ENCODE results near the gene SHC3.

The SHC3 gene

DNA sequence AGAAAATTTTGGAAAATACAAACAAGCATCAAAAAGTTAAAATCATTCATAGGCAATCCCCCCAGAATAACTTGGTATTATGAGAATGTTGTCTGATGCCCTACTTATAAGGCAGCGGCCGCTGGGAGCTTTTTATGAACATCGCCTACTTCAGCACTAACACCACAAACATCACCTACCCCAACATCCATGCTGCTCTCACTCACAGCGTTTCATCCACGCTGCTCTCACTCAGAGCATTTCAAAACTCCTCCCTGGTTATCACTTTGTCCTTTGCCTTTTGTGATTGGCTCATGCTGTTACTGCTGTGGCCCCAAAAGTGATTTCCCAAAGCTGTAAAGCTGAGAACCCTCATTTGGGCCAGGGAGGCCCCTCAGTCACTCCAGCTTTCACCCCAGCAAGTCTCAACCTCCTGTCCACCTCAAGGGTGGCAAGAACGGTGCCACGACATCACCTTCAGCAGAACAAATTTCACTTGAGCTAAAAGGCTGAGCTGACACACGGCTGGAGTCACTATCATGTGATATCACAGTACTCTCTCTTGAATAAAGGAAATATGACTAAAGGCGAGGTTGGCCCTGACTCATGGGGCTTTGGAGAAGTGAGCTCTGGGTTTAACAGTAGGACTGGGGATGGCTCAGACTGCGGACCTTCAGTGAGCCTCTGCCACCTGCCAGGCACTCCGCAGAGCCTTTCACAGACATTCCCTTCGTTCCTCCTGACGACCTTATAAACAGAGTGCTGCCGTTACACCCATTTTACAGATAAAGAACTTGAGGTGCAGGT, 25.2 kb downstream of the SHC3 start:
- DNase-seq, result peak; percentile 93 to 97 (median 97)

DNA sequence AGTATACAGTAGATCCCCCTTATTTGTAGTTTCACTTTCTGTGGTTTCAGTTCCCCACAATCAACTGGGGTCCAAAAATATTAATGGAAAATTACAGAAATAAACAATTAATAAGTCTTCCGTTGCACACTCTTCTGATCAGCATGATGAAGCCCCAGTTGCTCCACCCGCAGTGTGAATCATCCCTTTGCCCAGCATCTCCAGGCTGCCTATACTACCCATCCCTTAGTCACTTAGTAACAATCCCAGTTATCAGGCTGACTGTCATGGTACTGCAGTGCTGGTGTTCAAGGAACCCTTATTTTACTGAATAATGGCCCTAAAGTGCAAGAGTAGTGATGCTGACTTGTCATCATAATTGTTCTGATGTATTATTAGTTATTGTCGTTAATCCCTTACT, 28.9 kb downstream of the SHC3 start:
- peak; percentile 42 to 63 (median 55) for DNase-seq

DNA sequence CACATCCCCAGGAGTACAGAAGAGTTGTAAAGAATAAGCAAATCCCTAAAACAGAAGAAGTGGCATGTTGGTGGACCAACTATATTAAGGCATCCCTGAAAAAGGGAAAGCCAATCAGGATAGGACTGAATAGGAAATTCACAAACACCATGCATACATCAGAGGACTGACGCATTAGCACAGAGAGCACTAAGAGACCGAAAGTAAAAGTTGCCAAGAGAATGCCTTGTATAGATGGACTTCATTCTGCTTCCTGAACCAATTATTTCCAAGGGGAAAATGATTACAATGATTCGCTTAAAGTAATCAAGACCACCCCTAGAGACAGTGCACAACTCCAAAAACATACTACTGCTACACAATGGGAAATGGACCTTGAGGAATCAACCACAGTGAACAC, 33.5 kb downstream of the SHC3 start:
- DNase-seq, result no peak

DNA sequence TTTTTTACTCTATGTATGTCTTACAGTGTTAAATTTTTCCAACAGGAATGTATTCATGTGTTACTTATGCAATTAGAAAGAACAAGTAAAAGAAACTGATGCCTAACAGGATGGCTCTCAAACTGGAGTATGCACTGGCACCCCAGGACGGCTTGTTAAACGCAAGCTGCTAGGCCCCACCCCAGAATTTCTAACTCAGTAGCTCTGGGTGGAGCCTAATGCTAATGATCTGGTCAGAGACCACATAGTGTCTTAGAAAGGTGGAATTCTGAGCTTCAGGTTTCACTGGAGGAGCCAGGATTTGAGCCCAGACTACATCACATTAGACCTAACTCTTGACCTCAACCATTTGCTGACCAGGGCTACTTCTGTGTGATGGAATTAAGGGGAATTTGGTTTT, 34.4 kb downstream of the SHC3 start:
- no peak for DNase-seq

DNA sequence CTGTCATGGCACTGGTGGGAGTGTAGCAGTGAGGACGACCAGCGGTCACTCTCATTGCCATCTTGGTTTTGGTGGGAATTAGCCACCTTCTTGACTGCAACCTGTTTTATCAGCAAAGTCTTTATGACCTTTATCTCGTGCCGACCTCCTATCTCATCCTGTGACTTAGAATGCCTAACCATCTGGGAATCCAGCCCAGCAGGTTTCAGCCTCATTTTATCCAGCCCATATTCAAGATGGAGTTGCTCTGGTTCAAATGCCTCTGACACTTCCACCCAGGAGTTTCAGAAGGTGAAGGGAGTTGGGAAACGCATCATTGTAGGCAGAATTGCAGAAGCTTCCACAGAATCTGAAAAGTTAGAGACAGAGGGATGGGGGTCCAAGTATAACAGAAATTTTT, 35.4 kb downstream of the SHC3 start:
- DNase-seq, result no peak

DNA sequence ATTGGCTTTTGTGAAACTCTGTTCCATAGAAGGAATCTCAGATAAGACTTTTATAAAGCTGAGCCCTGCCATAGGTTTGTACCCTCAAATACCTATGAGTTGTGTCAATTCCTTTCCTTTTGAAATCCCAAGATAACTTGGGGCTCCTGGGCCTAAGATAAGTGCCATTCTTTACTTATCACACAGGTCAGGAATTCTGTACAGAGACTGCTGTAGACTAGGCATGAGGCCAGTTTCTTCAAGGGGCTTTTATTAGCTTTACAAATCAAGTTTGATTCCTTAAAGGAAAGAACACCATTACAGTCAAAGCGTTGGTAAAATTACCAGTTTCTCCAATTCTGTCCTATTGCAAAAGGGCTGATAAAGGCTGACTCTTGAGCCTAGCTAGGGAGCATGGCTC, 39.2 kb downstream of the SHC3 start:
- no peak for DNase-seq

DNA sequence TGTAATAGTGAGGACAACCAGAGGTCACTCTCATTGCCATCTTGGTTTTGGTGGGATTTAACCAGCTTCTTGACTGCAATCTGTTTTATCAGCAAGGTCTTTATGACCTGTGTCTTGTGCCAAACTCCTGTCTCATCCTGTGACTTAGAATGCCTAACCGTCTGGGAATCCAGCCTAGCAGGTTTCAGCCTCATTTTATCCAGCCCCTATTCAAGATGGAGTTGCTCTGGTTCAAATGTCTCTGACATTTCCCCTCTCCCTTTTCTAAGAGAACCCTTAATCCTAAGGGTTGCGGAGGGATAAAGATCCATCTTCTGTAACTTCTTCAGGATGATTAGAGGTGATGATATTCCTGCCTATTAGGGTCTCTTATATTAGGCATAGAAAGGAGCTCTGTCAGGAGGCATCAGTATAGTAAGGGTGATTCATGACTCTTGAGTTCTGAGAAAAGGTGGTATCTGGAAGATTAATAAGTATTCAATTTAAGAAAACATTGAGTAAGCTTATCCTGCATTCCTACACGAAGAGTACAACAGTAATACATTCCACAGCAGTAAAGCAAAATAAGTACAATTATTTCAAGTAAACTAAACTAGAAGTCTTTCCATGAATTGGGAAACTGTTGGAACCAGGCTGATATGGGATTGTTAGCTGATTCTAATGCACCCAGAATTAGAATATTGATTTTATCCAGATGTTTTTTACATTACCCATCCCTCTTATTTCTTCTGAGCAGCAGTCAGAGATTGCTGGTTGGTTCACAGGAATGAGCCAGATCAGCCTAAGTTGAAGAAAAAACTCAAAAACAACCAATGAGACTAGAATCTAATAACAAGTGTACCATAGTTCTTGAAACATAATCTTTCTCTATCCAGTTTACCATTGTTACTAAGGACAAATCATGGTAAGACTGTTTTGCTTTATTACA, 39.9 kb downstream of the SHC3 start:
- DNase-seq, result no peak

DNA sequence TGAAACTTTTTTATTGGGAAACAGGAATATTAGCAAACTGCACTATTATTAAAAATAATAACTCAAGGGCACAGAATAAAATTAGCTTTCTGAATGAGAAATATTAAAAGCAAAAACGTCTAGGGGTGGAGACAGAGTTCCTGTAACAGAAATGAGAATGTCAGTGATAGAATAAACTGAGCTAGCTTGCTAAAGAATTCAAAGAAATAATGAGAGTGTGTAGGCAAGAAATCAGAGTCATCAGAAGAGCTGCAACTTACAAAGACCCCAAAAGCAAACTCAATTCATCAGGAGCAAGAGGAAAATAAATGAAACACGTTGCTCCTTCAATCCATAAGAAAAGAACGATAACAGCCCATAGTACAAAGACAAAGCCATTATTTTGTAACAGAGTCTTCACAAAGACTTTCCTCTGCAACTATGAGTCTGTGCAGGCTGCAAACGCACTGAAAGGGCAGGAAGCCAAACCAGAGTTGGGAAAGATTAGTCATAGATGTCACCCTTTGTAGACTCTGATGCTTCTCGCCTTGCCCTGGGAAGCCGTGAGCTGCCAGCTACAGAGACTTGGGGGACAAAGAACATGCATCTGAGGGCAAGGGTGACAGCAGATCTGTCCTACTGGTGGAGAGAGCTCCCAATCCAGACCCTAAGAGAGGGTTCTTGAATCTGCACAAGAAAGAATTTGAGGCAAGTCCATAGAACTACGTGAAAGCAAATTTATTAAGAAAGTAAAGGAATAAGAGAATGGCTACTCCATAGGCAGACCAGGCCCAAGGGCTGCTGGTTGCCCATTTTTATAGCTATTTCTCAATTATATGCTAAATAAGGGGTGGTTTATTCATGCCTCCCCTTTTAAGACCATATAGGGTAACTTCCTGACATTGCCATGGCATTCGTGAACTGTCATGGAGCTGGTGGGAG, 40.8 kb downstream of the SHC3 start:
- peak in 2 of 3 donors; percentile 11 to 19 for DNase-seq

DNA sequence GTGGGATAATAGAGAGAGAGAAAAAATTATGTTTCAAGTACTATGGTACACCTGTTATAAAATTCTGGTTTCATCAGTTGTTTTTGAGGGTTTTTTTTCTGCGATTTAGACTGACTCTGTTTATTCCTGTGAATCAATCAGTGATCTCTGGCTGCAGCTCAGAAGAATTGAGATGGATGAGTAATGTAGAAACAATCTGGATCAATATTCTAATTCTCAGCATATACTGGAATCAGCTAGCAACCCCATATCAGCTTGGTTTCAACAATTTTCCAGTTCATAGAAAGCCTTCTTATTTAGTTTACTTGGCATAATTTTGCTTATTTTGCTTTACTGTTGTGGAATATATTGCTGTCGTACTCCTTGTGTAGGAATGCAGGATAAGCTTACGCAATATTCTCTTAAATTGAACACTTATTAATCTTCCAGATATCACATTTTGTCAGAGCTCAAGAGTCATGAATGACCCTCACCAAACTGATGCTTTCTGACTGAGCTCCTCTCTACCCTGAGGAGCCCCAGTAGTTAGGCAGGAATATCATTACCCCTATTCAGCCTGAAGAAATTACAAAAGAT, 42.9 kb downstream of the SHC3 start:
- no peak for DNase-seq

DNA sequence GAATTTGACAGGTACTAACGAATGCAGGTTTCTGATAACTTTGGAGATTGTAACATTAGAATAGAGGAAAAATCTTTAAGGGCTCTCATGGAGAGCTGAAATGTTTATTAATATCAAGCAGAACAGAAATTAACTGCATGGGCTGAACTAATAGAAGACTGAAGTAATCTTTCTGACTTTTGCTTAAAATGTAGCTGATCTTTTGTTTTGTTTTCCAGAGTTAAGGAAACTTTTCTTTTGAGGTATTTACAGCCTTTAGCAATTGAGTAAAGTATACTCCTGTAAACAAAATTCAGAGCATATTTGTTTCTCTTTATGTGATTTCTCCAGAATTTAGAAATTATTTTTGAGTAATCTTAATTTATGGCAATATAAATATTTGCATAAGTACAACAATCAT, 43.9 kb downstream of the SHC3 start:
- no peak for DNase-seq

DNA sequence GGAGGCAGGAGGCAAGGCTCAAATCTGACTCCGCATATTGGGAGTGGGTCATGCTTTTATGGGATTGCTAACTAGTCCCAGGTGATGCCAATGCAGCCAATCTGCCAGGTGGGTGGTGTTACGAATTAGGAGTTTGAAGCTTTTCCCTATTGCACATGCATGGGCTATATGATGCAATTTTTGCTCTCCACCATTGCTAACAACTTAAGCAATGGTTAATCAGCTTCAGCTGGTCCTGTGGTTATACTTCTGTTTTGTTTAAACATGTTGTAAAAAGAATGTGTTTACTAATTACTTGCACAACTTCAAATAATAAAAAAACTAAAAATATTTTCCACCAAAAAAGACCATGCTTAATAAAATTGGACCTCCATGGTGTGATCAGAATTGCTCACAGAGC, 55.7 kb downstream of the SHC3 start:
- no peak for DNase-seq

DNA sequence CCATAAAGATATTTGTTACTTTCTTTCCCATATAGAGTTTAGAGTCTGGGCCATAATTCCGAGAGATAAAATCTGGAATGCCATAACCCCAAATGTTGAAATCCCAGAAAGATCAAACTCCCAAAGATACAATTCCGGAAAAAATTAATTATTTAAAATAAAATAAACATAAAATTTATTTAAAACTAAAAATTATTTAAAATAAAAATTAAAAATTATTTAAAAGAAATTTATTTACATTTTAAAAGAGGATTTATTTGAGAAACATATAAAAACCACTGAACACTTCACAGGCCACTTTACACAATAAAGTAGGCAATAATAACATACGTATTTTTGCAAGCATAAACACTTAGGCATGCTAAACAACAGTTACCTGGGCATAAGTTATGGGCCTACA, 57.9 kb downstream of the SHC3 start:
- no peak for DNase-seq

DNA sequence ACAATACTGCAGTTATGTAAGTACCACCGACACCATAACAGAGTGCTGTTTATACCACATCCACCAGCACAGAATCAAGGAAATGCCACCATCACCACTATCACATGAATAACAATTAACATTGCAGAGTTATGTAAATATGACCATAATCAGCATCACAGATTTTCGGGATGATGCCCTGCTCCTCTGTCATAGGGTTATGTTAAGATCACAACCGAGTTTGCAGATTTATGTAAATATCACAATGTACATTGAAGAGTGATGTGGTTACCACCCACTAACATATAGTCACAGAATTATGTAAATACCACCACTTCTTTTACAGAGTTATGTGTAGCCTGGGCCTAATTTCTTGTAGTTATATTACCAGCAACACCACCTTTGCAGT, 61.8 kb downstream of the SHC3 start:
- no peak for DNase-seq

DNA sequence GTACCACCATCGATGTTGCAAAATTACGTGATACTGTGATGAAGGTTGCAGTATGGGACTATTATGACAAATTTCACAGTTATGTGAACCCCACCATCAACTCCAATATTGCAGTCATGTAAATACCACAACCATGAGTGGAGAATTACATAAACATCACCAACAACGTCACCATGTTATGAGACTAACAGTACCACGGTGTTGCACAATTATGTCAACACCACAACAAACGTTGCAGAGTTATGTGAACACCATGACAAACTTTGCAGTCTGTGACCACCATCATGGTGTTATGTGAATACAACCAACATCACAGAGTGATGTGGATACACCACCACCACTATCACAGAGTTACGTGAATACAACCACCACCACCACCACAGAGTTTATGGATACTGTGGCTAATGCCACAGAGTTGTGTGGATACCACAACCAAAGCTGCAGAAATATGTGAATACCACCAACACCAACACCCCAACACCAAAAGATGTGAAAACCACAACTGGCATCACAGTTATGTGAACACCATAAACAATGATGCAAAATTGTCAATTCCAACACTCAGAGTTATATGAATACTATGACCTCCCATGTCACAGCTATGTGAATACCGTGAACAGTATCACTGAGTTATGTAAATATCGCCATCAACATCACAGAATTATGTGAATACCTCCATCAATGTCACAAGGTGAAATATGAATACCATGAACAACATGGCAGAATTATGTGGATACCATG, 62.4 kb downstream of the SHC3 start:
- no peak for DNase-seq

DNA sequence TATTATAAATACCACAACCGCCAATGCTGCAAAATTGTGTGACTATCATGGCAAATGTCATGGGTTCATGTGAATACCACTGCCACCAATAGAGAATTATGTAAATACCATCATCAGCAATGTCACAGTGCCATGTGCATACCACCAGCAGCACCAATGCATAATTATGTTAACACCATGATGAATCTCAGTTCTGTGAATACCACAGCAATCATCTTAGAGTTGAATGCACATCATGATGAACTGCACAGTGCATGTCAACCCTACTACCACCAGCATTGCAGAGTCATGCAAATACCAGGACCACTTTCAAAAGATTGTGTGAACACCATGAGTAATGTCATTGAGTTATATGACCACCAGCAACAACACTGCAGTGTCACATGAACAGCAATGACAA, 63.2 kb downstream of the SHC3 start:
- no peak for DNase-seq

DNA sequence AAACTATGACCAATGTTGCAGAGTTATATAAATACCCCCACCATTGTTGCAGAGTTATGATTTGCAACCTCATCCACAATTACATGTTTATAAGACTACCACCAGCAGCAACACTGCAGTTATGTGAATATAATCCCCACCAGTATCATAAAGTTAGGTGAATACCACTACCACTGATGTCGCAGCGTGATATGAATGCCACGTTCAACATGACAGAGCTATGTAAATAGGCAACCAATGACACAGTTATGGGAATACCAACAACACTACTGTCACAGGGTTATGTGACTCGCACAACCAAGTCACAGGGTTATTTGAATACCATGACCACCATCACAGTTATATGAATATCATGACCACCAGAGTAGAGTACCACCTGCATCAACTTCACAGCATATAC, 63.9 kb downstream of the SHC3 start:
- DNase-seq, result no peak

DNA sequence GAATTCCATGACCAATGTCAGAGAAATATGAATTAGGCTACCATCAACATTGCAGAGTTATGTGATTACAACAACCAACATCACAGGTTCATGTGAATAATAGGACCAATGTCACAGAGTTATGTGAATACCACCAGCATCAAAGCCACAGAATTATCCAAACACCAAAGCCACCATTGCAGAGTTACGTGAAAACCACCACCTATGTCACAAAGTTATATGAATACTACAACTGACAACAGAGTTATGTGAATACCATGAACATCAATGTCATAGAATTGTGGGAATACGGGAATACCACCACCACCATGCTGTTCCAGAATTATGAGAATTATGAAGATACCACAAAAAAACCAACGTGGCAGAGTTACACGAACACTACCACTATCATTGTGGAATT, 64.8 kb downstream of the SHC3 start:
- no peak for DNase-seq

DNA sequence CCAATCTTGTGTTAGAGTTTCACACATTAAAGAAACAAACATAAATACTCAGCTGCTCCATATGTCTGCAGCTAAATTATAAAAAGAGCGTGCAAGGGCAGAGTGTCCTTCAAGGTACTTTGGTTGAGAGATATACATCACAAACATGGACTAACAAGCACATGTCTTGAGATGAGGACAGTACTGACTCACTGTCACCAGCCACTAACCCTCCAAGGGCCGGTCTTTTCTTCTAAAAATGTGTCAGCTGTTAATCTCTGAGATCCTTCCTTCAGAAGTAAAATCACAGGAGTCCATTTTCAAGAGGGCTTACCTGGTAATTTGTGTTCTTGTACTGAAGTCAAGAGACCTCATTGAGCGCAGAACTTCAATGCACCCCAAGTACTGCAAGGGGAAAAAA, 66.4 kb downstream of the SHC3 start:
- no peak for DNase-seq

DNA sequence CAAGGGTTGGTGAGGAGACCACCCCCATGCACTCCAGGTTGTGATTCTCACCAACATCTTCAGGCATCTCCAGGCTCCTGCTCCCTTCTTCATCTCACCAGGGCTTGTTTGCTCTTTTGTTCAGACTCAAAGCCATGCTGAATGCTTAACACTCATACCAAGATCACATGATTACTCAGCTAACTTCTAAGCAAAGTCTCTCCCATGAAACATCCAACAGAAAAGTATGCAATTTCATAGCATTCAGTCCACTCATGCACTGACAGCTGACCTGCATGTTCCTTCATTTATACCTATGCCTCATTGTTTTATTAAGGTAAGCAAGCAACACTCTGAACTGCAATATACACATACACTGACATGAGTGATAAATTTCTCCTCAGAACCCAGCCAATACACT, 69.0 kb downstream of the SHC3 start:
- DNase-seq, result no peak

DNA sequence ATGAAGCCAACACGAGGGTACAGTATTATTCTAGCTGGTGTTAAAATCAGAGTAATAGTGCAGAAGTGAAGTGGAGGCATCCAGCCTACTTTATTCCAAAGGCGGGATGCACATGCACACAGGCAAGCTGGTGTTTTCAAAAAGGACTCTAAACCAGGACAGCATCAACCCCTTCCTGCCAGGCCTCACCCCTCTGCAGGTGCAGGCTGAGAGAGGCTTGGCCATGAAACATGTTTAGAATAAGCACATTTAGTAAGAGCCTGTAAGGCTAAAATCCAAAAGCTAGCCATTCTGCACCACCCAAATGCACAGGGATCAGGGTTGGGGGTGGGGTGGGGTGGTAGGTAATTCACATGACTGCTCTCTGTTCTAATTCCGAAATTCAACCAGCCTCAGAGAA, 71.2 kb downstream of the SHC3 start:
- DNase-seq, result no peak

DNA sequence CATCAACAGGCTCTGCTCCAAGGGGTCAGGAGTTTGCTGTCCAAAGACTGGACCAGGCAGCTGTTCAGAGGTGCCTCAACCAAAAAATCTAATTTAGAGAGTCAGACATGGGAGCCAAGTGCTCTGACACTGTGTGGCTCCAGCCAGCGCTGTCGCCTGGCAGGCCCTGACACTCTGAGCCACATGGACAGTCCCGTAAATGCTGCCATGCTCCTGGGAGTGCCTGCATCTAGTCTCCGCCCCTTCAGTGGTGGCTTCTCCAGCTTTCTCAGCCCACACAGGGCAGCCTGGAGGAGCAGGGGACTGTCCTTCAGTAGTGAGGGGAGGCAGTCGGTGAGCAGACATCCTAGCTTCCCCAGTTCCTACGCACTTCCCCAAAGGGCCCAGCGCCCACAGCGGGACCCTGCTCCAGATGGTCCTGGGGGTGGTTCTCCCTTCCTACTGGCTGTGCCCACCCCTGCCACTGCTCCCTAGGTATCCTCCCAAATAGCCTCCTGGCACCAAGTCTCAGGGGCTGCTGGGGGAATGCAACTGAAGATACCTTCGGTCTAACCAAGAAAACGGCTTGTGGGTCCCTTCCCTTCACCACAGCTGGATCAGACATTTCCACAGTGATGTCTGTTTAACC, 72.3 kb downstream of the SHC3 start:
- no peak for DNase-seq

DNA sequence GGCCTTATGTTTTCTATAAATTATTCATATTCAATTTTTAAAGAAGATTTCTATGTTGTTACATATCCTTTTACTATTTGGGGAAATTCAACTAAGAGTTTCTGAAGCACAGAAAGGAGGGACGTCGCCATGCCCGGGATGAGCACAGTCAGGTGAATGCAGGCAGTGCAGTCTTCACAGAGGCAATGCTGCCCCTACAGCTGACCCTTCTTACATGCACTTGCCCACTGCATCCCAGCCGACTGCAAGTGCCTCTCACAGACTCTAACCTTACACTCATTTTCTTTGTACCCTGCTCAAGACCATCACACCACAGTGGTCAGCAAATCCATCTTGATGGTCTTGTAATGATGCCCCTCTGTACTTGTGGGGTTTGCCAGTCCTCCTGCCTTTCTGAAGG, 73.8 kb downstream of the SHC3 start:
- DNase-seq, result no peak

All from suppressor macrophage treated with lipopolysaccharide for 1 hour (primary cell).